Lower lobe of right lung (tissue), 2 donors: ENCODE measurements around the gene CYTH1. TPM values are rescaled to one million over a fixed set of nuclear protein-coding genes. Genes with fewer than 3 reads are reported as not detected.

Source experiments
- ATAC-seq, 2 donors: fragments of 200-7000 bp; cut with Tn5 transposase; one replicate each; pipeline ENCODE4 v1.9.1; 2020 to 2022; ENCODE audit warnings: mild to moderate bottlenecking in 2 of 2, moderate library complexity in 2 of 2
- DNase-seq: peaks from one replicate; pipeline ENCODE4 v3.0.0-alpha.2; 2020
- H3K27ac ChIP-seq: fragments of 200-600 bp; one replicate; pipeline ENCODE4 v1.8.0; 2022
- H3K27me3 ChIP-seq: fragments of 200-600 bp; one replicate; pipeline ENCODE4 v1.8.0; 2022; ENCODE audit warnings: low read depth
- H3K36me3 ChIP-seq: fragments of 200-600 bp; one replicate; pipeline ENCODE4 v1.8.0; 2022; ENCODE audit warnings: mild to moderate bottlenecking
- H3K4me1 ChIP-seq: fragments of 200-600 bp; one replicate; pipeline ENCODE4 v1.8.0; 2022
- H3K4me3 ChIP-seq: fragments of 200-600 bp; one replicate; pipeline ENCODE4 v1.8.0; 2022; ENCODE audit warnings: mild to moderate bottlenecking
- H3K9me3 ChIP-seq: fragments of 200-600 bp; one replicate; pipeline ENCODE4 v1.8.0; 2022
- intact Hi-C: fragments of 100-400 bp; cut with DNase I; formaldehyde crosslinking; loops from one replicate; pipeline ENCODE4 v1.11.0; 2022
- total RNA-seq: library from RNA; stranded (reverse); fragmentation: NEBNext Ultra II Directional; extraction: Animal tissue kit (Norgen Biotek cat#: 25700); gene quantifications from one replicate; pipeline ENCODE4 v1.2.1, GENCODE V29; 2021
- TF ChIP-seq, protein P1 (sequence below): fragments of 200-600 bp; IDR thresholded peaks from one replicate; pipeline ENCODE4 v1.8.0; 2022; ENCODE audit warnings: antibody characterized with exemption, mild to moderate bottlenecking
- donor health status: DM: no; HTN: yes; CAD: no; lungs with severe emphysema.

The CYTH1 gene
- total RNA-seq, 1 donor from 2014 or later = 110 TPM

GRCh38 chr17:78738278-78738677, 43.8 kb downstream of the CYTH1 start:
- Histone ChIP-seq H3K9me3 (no peaks in the 10 kb centered on the region), H3K36me3 (no peaks in the 10 kb centered on the region), H3K27ac (no peak overlapping the region), H3K27me3 (no peaks in the 10 kb centered on the region), H3K4me1 (peaks cover 81% of the 10 kb centered on the region), H3K4me3 (no peak overlapping the region)
- intact Hi-C loops = no loop called here
- TF ChIP-seq, protein P1, sequence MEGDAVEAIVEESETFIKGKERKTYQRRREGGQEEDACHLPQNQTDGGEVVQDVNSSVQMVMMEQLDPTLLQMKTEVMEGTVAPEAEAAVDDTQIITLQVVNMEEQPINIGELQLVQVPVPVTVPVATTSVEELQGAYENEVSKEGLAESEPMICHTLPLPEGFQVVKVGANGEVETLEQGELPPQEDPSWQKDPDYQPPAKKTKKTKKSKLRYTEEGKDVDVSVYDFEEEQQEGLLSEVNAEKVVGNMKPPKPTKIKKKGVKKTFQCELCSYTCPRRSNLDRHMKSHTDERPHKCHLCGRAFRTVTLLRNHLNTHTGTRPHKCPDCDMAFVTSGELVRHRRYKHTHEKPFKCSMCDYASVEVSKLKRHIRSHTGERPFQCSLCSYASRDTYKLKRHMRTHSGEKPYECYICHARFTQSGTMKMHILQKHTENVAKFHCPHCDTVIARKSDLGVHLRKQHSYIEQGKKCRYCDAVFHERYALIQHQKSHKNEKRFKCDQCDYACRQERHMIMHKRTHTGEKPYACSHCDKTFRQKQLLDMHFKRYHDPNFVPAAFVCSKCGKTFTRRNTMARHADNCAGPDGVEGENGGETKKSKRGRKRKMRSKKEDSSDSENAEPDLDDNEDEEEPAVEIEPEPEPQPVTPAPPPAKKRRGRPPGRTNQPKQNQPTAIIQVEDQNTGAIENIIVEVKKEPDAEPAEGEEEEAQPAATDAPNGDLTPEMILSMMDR = no peak
- no peak for DNase-seq
- no peak for ATAC-seq

- H3K27ac ChIP-seq = peak overlapping the region; percentile 90
- ATAC-seq = no peak
- no peak for DNase-seq
- H3K27me3 ChIP-seq = no peaks in the 10 kb centered on the region
- H3K4me1 ChIP-seq = peaks cover 78% of the 10 kb centered on the region
- no peaks in the 10 kb centered on the region for H3K9me3 ChIP-seq
- H3K36me3 ChIP-seq = no peaks in the 10 kb centered on the region
- TF ChIP-seq, protein P1 = no peak
- peak overlapping the region; percentile 71 for H3K4me3 ChIP-seq
- intact Hi-C loops = no loop called here
Observed at GRCh38 chr17:78737332-78737731, 44.7 kb downstream of the CYTH1 start.

- intact Hi-C loops = no loop called here
- TF ChIP-seq, protein P1 = no peak
- H3K27me3 ChIP-seq = no peaks in the 10 kb centered on the region
- peak overlapping the region; percentile 71 for H3K4me3 ChIP-seq
- no peaks in the 10 kb centered on the region for H3K9me3 ChIP-seq
- DNase-seq (peak; percentile 93), ATAC-seq (peak; percentile 97 to 98)
- no peaks in the 10 kb centered on the region for H3K36me3 ChIP-seq
- peak overlapping the region; percentile 90 for H3K27ac ChIP-seq
- H3K4me1 ChIP-seq = peaks cover 76% of the 10 kb centered on the region
Observed at GRCh38 chr17:78736526-78737079, 45.5 kb downstream of the CYTH1 start.

DNA sequence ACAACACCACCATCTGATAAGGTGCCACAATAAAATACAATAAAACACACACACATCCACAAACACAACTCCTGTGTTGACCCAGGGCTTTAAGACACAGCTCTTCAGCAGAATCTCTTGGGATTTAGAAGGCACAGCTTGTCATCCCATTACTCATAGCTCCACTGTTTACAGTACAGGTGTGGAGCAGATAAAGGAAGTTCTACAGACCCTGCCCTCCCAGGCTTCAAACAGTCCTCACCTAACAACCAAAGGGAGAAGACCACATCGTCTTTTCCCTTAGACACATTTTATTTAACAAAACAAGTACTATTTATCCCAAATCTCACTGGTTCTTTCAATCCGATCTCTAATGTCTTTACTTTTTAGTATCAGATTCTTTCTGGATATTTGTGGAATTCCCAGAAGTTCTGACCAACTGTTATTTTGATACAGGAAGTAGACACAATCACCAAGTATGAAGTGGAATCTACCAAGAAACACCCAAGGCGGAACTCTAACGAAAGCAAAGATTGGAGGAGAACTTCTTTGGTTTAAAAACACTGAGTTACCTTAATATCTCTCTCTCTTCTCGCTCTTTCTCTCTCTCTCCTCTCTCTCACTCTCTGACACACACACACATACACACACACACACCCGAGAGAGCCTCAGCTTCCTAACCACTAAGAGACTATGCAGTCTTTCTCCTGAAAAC, 46.1 kb downstream of the CYTH1 start:
- TF ChIP-seq, protein P1 = no peak
- H3K4me3 ChIP-seq = peak overlapping the region; percentile 71
- no peaks in the 10 kb centered on the region for H3K9me3 ChIP-seq
- H3K27me3 ChIP-seq = no peaks in the 10 kb centered on the region
- peaks cover 73% of the 10 kb centered on the region for H3K4me1 ChIP-seq
- ATAC-seq (peak; percentile 74 to 88), DNase-seq (no peak)
- H3K36me3 ChIP-seq = no peaks in the 10 kb centered on the region
- peak overlapping the region; percentile 90 for H3K27ac ChIP-seq
- intact Hi-C loops = no loop called here

- intact Hi-C loops = no loop called here
- TF ChIP-seq, protein P1 = no peak
- Histone ChIP-seq H3K9me3 (no peaks in the 10 kb centered on the region), H3K27me3 (no peaks in the 10 kb centered on the region), H3K4me3 (peak overlapping the region; percentile 71), H3K27ac (peak overlapping the region; percentile 90), H3K36me3 (no peaks in the 10 kb centered on the region), H3K4me1 (peaks cover 68% of the 10 kb centered on the region)
- ATAC-seq = no peak
- DNase-seq = no peak
Observed at GRCh38 chr17:78734793-78735641, 47.1 kb downstream of the CYTH1 start.
